OCI-LY7 (cell line): Measurements from ENCODE around the gene KDM2B.

ENCODE experiments used
- CTCF ChIP-seq: fragments of 200-600 bp; sonication (generic); conservative IDR thresholded peaks from 2 replicates; pipeline ENCODE4 v1.5.1; 2014; ENCODE audit warnings: mild to moderate bottlenecking, antibody characterized with exemption, low read length, moderate library complexity, mixed read lengths
- EZH2phosphoT487 ChIP-seq: fragments of 200-600 bp; sonication (generic); IDR thresholded peaks from 2 replicates; pipeline ENCODE4 v1.6.1; 2018; ENCODE audit warnings: low read depth, borderline replicate concordance, mild to moderate bottlenecking, mixed run types, antibody characterized with exemption, low read length, moderate library complexity, mixed read lengths

- TF ChIP-seq CTCF (no peak), EZH2phosphoT487 (no peak)
These were observed 104.3 kb downstream of the KDM2B start for GRCh38 chr12:121476477-121476876.
